CD4-positive, alpha-beta T cell treated with Interleukin-6 at 100 ng/mL for 8 hours (primary cell): Measurements from ENCODE around the gene MYLK4.

Source experiments
- DNase-seq: peaks from one replicate; pipeline ENCODE4 v3.0.0-alpha.2; 2020; ENCODE audit warnings: mixed read lengths, low spot score

MYLK4 gene

DNA sequence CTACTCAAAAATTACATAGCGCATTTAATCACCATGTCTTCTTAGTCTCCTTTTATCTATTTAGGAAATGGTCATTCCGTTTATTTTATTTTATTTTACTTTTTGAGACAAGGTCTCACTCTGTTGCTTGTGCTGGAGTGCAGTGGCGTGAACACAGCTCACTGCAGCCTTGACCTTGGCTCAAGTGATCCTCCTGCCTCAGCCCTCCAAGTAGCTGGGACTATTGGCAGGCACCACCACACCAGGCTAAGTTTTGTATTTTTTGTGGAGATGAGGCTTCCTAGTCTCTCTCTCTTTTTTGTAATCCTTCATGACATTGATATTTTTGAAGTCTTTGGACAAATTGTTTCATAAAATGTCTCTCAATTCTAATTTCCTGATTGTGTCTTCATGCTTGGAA lies 4.7 kb upstream of the MYLK4 start:
- no peak for DNase-seq

DNA sequence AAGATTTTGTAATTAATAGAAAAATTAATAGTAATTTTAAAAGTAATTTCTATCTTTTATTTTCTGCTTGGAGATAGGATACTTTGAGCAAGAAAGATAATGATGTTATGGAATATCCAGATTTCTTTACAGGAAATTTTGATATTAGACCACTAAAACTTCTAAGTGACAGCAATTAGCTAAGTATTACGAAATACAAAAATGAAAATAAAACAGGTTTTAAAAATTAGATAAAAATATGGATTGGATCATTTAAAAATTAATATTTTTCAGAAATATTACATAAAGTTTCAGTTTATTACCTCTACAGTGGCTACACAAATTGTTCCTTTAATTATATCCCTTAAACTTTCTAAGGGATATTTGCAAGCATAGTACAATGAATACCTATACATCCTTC lies 4.2 kb upstream of the MYLK4 start:
- no peak for DNase-seq

DNA sequence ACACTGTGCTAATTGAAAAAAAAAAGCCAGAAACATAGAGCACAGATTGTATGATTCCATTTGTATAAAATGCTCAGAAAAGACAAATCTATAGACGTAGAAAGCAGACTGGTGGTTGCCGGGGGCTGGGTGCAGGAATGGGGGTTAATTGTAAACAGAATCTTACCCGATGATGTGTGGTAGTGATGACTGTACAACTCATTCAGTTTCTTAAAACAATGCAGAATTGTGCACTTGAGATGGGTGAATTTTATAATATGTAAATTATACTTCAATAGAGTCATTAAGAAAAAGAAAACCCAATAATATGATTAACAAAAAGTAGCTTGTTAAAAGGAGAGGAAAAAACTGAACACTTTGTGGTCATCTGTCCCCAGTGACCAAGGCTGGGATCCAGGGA lies 3.7 kb upstream of the MYLK4 start:
- DNase-seq, result no peak

DNA sequence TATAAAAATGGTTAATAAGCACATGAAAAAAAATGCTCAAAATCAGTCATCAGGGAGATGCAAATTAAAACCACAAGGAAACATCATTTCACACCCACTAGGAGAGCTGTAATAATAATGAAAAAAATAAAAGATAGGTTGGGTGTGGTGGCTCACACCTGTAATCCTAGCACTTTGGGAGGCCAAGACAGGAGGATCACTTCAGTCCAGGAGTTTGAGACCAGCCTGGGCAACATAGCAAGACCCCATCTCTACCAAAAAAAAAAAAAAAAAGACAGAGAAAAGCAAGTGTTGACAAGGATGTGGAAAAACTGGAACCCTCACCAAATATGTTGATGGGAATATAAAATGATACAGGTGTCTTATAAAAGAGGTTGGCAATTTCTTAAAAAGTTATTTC lies 3.0 kb upstream of the MYLK4 start:
- no peak for DNase-seq

DNA sequence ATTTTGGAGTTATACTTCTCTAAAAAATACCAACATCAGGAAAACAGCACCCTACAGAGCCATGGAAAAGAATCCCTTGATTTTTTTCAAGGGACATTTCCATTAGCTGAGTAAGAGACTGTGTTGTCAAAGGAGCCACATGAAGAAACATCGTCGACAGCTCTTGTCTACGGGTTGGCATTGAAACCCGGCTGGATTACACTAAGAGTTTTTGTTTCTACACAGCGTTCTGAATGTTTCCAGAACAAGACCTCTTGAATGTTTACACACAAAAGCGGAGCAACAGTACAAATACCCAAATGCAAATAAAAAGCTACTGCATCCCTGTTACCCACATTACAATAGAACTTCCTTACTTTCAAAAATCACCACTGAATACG lies 2.4 kb upstream of the MYLK4 start:
- no peak for DNase-seq

DNA sequence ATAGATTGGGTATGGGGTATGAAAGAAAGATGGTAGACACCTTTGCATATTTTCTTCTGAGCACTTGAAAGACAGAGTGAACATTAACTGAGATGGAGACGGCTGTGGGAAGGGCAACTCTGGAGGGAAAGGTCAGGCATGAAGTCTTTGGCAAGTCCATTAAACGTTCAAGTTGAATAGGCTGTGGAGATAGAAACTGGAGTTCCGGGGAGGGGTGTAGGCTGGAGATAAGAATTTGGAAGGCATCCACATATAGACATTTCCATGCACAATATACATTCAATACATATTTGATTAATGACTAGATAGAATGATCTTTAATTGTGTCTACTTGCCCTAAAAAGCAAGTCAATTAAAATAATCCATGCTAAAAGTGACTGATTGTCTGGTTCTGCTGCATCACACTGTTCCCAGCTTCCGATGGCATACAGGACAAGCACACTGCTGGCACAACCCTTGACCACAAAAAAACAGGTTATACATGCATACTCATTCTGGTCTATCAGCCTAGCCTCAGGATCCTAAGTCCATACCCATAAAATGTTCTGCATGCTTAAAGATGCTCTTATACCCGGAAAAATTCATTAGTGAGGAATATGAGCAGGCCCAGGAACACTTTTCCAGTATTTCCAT lies 1.9 kb upstream of the MYLK4 start:
- no peak for DNase-seq

DNA sequence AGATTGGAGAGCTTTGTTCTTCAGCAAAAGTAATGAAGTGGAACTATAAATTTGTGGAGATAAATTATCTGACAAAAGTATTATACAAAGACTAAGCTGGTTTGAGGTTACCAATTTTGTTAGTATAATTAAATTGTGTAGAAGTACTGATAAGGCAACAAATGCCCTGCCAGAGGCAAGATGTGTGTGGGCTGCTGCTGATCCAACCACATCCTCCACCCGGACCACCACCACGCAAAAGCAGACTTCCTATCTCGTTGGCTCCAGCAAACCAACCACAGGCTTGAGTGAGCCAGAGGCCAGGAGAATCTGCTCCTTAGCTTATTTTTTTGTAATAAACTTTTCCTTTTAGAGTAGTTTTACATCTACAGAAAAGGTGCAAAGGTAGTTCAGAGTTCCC lies 1.1 kb upstream of the MYLK4 start:
- DNase-seq, result no peak

DNA sequence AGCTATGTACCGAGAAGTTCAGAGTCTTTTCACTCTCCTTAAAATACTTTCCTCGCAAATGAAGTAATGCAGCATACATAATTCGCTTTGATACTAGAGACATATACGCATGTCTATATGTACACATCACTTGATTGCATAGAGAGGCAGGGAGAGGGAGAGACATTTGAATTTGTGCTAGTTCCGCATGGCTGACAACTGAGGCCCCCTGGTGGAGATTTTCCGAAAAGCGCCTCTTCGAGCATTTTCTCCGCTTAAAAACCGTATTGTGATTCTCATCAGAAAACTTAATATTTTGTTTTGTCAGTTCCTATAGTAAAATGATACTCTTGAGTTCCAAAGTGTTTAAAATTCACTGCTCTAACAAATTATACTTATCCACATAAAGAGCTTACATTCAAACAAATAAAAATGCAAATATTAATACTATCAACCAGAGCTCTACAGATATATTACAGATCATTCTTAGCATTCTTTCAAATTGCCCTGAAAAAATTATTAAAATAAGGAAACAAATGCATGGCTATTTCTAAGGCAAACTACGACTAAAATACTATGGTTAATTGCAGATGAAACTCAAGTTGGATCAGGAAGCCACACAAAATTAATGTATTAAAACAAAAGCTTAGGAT lies 637 bp downstream of the MYLK4 start:
- peak; percentile 60 for DNase-seq

DNA sequence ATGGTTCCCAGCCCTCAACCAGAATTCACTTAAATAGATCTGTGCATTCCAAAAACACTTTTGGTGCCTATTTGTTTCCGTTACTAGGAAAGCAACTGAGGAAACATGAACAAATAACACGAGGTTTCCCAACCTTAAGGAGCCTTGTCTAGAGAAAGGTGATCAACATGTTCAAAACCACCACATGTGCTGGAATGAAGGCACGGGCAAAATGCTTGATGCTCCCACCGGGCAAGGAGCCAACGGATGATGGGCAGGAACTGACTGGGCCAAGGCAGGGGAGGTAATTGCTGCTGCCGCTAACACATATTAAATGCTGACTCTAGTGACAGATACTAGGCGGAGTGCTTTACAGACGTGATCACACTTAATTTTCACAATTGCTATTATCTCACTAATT lies 2.5 kb downstream of the MYLK4 start:
- DNase-seq, result no peak

DNA sequence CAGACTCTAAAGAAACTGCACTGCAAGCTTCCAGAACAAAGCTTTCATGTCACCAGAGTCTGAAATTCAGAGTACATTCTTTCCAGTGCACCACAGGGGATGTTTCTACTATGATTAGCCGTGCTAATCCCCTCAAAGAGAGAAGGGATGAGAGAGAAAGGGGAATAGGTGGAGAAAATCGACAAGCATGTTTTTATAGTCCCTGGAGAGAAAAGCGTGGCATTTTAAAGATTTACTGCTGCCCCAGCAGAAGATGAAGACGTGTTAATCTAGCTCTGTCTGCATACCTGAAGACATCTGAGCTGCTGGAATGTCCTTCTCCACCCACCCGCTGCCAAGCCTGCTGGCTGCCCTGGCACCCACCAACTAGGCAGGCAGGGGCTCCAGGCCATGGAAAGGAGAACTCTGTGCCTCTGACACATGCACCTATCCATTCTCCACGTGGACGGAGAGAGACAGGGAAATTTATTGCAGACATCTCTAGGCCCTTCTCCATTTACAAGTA lies 4.1 kb downstream of the MYLK4 start:
- DNase-seq, result no peak

DNA sequence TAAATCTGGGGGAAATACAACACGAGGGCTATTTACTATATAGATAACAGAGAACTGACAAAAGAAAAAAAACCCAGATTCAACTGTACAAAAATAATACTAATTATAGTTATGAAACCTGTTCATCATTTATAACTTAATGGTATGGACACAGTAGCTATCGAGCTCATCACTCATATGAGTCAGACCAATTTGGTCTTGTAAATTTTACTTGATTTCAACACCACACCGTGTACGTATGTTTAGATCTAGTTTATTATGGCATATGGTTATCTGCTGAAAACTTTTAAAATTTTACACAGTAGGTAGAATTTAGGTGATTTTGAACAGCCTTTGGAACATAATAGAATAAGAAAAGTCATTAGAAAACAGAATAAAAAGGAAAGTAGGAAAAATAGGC lies 5.5 kb downstream of the MYLK4 start:
- no peak for DNase-seq

DNA sequence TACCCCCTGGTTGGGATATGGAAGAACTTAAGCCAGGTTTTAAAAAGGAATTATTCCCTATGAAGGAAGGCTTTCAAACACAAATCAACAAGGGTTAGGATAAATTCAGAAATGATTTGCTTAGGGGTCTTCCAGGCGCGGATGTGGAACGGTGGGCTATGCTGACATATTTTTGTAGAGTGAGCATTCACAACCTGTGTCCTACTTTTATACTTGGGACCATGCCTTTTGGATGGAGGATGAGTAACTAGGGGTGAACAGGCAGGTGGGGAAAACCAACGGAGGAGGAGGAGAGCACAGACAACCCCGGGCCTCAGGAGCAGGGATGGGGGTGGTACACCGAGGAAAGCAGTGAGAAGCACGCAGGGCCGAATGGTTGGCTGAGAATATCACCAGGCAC lies 5.9 kb downstream of the MYLK4 start:
- DNase-seq, result no peak

DNA sequence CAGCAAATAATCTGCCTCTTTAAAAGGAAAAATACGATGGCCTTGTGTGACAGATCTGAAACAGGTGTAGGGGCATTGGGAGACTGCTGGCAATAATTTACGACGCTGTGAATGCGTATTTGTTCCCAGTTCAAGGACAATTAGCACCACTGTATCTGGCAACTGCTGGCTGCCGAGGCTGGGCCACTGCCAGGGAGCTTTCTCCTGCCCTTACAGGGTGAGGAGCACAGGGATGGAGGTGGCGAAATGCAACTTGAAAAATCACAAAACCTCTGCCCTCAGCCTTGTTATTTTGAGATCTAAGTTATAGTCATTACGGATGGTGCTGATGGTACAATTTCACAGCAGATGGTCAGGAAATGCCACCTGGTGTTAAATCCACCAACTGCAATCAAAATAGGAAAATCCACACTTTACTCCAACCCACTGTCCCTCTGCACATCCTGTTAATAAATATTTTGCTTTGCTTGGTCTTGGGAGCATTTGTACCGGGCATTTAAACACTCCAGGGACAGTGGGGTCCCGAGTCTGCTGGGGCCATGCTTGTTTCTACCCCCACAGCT lies 6.4 kb downstream of the MYLK4 start:
- DNase-seq, result no peak

DNA sequence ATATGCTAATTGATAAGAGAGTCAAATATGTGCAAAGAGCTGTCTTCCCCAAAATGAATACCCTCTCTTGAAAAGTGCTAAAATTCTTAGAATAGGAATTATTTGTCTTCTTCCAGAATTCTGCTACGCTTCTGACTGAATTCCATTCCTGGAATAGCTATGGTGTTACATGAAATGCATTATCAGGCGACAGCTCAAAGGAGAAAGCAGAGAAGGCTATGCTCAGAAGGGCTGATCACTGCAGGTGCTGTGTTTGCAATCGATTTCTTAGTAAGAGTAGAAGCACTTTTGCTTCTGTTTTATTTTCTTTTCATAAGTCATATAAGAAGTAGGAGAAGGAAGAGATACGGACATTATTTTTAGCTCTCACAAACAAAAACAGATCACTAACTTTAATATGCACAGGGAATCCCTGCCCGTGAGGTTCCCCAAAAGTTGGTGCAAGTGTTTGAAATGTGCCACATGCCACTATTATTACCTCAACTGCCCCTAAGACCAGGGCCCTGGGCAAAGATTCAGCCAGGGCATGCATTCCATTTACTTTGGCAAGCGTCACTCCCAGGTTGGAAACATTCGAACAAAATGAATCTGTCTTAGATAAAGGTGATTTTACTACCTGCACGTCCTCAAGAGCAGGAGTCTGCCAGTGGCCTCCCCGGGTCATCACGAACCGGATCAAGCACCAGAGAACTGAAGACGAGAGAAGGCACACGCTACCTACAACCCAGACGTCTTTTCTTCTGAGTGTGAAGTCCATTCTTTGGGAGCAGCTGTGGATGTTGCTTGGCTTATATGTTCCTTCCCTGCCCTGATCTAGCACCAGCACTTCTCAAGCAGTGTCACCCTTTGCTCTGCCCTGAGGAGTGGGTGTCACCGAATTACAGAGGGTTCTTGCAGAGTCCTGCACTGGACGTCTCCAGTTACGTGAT lies 7.2 kb downstream of the MYLK4 start:
- DNase-seq, result no peak

DNA sequence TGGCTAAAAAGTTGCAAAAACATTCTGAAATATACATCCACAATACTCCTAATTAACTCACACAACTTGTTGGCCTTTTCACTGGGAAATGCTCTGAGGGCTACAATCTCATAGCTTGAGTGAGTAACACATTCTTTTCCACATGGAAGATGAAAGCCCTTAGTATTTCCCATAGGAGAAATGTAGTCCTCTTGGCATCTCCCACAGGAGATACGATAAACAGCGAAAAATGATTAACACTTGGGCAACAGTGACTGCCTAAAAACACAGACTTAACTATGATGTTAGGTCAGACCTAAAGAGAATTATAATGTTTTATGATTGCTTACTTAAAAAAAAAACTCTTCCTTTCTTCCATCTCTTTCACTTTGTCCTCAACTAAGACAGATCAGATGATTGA lies 9.0 kb downstream of the MYLK4 start:
- DNase-seq, result no peak

DNA sequence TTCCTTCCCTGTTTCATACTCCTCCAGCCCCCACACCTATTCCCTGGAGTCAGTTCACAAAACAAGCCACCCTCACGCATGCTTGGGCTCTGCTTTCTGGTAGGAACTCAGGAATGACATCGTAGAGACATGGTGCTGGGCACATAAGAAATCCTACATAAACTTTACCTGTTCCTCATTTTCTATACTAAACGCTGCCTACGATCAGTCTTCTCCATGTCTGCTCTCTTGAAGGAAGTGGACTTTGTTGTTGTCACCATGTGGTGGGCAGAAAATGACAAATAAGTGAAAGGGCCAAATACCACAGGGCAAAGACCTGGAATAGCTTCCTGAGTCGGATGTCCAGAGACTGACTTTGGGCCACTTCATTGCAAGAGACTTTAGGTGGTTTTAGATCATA lies 10.1 kb downstream of the MYLK4 start:
- no peak for DNase-seq

DNA sequence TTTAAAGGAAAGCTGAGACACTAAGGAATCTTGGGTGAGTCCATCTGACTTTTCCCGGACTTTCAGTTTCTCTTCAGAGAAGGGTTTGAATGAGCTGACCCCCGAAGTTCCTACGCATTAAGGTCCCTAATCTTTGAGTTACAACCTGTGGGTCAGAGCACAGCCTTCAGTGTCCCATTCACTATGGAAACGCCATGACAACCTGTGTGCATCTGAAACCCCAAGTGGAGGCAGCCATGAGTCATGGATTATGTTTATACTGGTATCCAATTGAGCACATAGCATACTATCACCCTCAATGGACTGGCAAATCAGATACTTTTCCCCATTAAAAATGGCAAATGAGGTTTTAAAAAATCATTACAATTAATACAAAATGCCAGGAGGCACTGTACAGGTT lies 11.4 kb downstream of the MYLK4 start:
- no peak for DNase-seq

DNA sequence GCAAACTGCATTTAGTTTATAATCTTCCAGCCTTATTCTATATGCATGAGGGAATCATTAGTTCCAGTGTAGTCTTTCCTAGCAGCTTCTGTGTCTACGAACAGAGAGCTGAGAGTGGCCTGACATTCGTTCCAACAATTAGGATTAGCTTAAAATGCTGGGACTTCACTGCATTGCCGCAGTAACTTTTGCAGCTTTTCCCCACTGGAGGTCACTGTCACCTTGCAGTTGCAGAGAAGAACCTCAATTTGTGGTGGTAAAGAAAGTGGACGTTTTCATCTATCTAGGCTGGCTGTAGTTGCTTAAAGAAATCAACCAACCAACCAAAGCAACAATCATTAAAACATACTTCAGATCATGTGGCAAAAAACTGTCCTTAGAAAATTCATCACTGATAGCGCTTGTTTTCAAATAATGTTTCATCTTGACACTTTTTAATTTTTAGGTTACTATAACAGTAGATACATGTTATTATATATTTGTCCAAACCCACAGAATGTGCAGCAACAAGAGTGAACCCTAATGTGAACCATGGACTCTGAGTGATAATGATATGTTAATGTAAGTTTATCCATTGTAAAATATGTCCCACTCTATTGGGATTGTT lies 12.2 kb downstream of the MYLK4 start:
- DNase-seq, result peak; percentile 42

DNA sequence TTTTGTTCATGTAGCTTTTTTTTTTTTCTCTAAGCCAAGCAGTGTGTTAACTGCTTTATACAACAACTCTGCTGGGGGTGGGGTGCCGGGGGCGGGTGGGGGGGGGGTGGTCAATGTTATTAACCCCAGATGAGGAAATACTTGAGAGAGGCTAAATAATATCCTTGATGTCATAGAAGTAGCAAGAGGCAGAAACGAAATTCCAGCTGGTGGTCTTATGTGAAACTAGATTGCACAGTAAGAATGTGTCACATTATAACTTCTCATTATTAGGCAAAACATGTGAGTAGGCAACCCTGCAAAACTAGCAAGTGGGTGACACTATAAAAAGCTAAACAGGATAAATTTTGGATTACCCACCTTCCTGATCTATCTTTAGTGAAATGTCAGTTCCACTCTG lies 12.8 kb downstream of the MYLK4 start:
- DNase-seq, result no peak

DNA sequence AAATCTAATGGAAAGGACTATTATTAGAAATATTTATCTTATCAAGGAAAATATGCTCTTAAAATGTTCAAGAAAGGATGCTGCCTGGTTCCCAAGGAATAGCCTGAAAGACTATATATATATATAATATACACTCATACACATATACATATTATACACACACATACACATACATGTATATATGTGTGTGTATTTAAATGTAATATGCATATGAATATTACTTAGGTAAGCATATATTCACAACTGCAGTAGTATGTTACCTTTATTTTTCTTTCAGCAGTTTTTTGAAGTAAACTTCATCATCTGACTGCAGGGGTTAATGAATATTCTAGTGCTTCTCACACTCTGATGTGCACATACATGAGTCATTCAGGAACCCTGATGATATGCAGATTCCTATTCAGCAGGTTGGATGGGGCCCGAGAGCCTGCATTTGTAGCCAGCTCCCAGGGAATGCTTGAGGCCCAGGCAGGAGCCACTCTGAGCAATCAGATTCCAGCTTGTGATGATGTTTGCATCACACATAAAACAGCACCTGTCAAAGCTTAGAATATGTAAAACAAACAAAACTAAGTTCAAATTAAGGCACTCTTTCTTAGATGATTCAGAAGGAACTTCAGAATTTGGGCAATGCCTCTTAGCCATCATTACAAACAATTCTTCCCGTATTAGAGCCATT lies 16.1 kb downstream of the MYLK4 start:
- no peak for DNase-seq

DNA sequence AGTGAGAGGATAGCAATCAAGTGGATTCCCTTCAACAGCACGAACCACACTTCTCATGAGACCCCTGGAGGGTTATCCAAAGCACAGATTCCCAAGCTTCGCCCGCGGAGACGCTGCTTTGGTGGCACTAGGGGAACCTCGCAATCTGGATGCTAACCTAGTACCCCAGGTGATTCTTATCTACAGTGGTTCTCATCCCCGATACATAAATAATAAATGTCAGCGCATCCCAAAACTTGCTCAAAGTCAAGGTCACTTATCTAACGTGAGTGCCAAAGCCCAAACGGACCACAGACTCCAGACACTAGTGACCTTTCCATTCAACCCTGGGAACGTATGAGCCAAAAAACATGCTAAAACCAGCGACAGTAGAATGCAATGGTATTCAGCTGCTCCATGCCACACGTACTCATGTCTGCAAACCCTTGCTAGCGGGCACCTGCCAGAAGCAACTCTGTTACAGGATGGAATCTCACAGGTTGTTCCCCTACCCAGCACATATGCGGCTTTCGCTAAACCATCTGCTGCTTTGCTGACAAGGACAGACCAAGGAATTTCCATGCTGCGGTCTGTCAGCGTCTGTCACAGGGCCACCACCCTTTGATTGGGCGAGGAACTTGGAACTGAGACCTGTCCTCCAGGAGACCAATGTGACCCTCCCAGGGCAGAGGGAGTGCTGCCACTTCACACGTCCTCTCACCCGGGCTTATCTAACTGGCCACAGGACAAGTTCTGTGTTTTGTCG lies 16.8 kb downstream of the MYLK4 start:
- no peak for DNase-seq
